HCT116 (cell line): ENCODE measurements around the gene CCT8. TPM values are rescaled to one million over a fixed set of nuclear protein-coding genes. Genes with fewer than 3 reads are reported as not detected.

Experiments used
- ATAC-seq: fragments of 200-7000 bp; cut with Tn5 transposase; 2 replicates; pipeline ENCODE4 v1.9.1; 2020; ENCODE audit warnings: mild to moderate bottlenecking, moderate library complexity
- BruUV-seq: library from RNA; stranded (reverse); fragments of 400-500 nt; replicated peaks from 2 replicates; lab custom pipeline; 2021; lab: Mats Ljungman, UMichigan
- CTCF ChIA-PET: fragments of 300-600 bp; sonication (Branson Sonifier 250); formaldehyde crosslinking; loops from one replicate; lab custom pipeline; 2021; ENCODE audit warnings: antibody characterized with exemption; lab: Charles Lee
- POLR2A ChIA-PET: fragments of 300-600, 350-600 bp; sonication (Branson Sonifier 250); formaldehyde crosslinking; loops from one replicate; lab custom pipeline; 2021; ENCODE audit warnings: antibody characterized with exemption; lab: Charles Lee
- RAD21 ChIA-PET, 2 experiments: fragments of 300-600 bp; sonication (Branson Sonifier 250); formaldehyde crosslinking; loops; one replicate each; lab custom pipeline; 2023; ENCODE audit warnings: low total read pairs in 2 of 2; ENCODE audit not compliant: uncharacterized antibody in 2 of 2, unreplicated experiment in 2 of 2, low non-redundant PET in 1 of 2; lab: Charles Lee
- DNase-seq: peaks from one replicate; pipeline ENCODE4 v3.0.0-alpha.2; 2010; ENCODE audit warnings: low read depth, low spot score
- H2AFZ ChIP-seq: fragments of 200-600 bp; shearing (Covaris generic), sonication (generic); 2 replicates; pipeline ENCODE4 v1.6.1; 2017; ENCODE audit warnings: low read depth, mixed run types, mixed read lengths, antibody characterized with exemption, low read length; ENCODE audit not compliant: poor library complexity, severe bottlenecking
- H3K27ac ChIP-seq: 2 replicates; pipeline ENCODE4 v1.5.1; 2012; ENCODE audit warnings: low read depth, low read length
- H3K27me3 ChIP-seq: fragments of 200-600 bp; sonication (generic); 2 replicates; pipeline ENCODE4 v1.6.1; 2016; ENCODE audit warnings: mixed run types, low read length, mixed read lengths; ENCODE audit not compliant: insufficient read depth
- H3K36me3 ChIP-seq, 2 experiments: fragments of 200-500 bp in 1 of 2; fragments of 200-600 bp in 1 of 2; sonication (Bioruptor generic) in 1 of 2; sonication (generic) in 1 of 2; 2 replicates each; pipeline versions ENCODE4 v1.5.1 to v1.6.1; 2014 to 2016; ENCODE audit warnings: low read length in 2 of 2, inconsistent platforms in 1 of 2, mixed read lengths in 1 of 2, mixed run types in 1 of 2; ENCODE audit not compliant: insufficient read depth in 2 of 2, control insufficient read depth in 1 of 2
- H3K4me1 ChIP-seq, 2 experiments: fragments of 200-600 bp in 1 of 2; sonication (generic) in 1 of 2; 2 replicates each; pipeline versions ENCODE4 v1.5.1 to v1.6.1; 2012 to 2017; ENCODE audit warnings: low read length in 2 of 2, inconsistent platforms in 1 of 2, mild to moderate bottlenecking in 1 of 2, mixed read lengths in 1 of 2, mixed run types in 1 of 2, moderate library complexity in 1 of 2; ENCODE audit not compliant: insufficient read depth in 2 of 2, control insufficient read depth in 1 of 2
- H3K4me2 ChIP-seq: fragments of 200-600 bp; sonication (generic); 2 replicates; pipeline ENCODE4 v1.6.1; 2017; ENCODE audit warnings: mixed run types, low read length, mixed read lengths
- H3K4me3 ChIP-seq, 2 experiments: fragments of 200-600 bp in 1 of 2; sonication (generic) in 1 of 2; replicated peaks in 1 of 2; 2 replicates each; pipeline ENCODE4 v1.5.1; 2011 to 2016; ENCODE audit warnings: low read length in 2 of 2, control low read depth in 1 of 2, low read depth in 1 of 2, mild to moderate bottlenecking in 1 of 2, mixed read lengths in 1 of 2, mixed run types in 1 of 2
- H3K79me2 ChIP-seq: fragments of 200-600 bp; sonication (generic); 2 replicates; pipeline ENCODE4 v1.6.1; 2017; ENCODE audit warnings: mild to moderate bottlenecking, mixed run types, low read length, moderate library complexity, mixed read lengths; ENCODE audit not compliant: insufficient read depth
- H3K9ac ChIP-seq: fragments of 200-600 bp; sonication (generic); 2 replicates; pipeline ENCODE4 v1.6.1; 2016; ENCODE audit warnings: low read length, mixed read lengths
- H3K9me2 ChIP-seq: fragments of 200-600 bp; sonication (generic), shearing (Covaris generic); 2 replicates; pipeline ENCODE4 v1.6.1; 2017; ENCODE audit warnings: mixed run types, mild to moderate bottlenecking, moderate library complexity; ENCODE audit not compliant: insufficient read depth
- H3K9me3 ChIP-seq, 2 experiments: fragments of 200-500 bp in 1 of 2; fragments of 200-600 bp in 1 of 2; sonication (Bioruptor generic) in 1 of 2; sonication (generic) in 1 of 2; 2 replicates each; pipeline ENCODE4 v1.6.1; 2014 to 2017; ENCODE audit warnings: low read length in 2 of 2, mixed read lengths in 2 of 2, inconsistent platforms in 1 of 2, low read depth in 1 of 2, mild to moderate bottlenecking in 1 of 2, mixed run types in 1 of 2, moderate library complexity in 1 of 2; ENCODE audit not compliant: control insufficient read depth in 1 of 2, insufficient read depth in 1 of 2
- H4K20me1 ChIP-seq: fragments of 200-600 bp; sonication (generic), shearing (Covaris generic); 2 replicates; pipeline ENCODE4 v1.6.1; 2017; ENCODE audit warnings: mixed run types, mild to moderate bottlenecking, moderate library complexity; ENCODE audit not compliant: insufficient read depth
- CBX3 ChIP-seq: IDR thresholded peaks from 2 replicates; pipeline ENCODE4 v1.6.1; 2012; ENCODE audit warnings: low read depth
- ELF1 ChIP-seq: IDR thresholded peaks from 2 replicates; pipeline ENCODE4 v1.6.1; 2012; ENCODE audit warnings: low read depth, borderline replicate concordance
- EZH2phosphoT487 ChIP-seq: fragments of 200-600 bp; IDR thresholded peaks from 2 replicates; pipeline ENCODE4 v1.6.1; 2018; ENCODE audit warnings: antibody characterized with exemption, borderline replicate concordance
- FOSL1 ChIP-seq: IDR thresholded peaks from 2 replicates; pipeline ENCODE4 v1.6.1; 2012; ENCODE audit warnings: low read depth
- JUND ChIP-seq: IDR thresholded peaks from 2 replicates; pipeline ENCODE4 v1.6.1; 2012
- POLR2A ChIP-seq: IDR thresholded peaks from 2 replicates; pipeline ENCODE4 v1.7.0; 2011; ENCODE audit warnings: borderline replicate concordance; ENCODE audit not compliant: insufficient read depth, insufficient read length; ENCODE audit errors: extremely low read depth
- SIN3A ChIP-seq: IDR thresholded peaks from 2 replicates; pipeline ENCODE4 v1.6.1; 2012; ENCODE audit warnings: low read depth
- SP1 ChIP-seq: IDR thresholded peaks from 2 replicates; pipeline ENCODE4 v1.6.1; 2012; ENCODE audit warnings: low read depth
- SRF ChIP-seq: IDR thresholded peaks from 2 replicates; pipeline ENCODE4 v1.6.1; 2012; ENCODE audit warnings: low read depth
- YY1 ChIP-seq: IDR thresholded peaks from 2 replicates; pipeline ENCODE4 v1.6.1; 2011; ENCODE audit warnings: low read length, low read depth, moderate library complexity, mild to moderate bottlenecking; ENCODE audit not compliant: insufficient replicate concordance; ENCODE audit errors: extremely low read depth
- intact Hi-C: fragments of 100-400 bp; cut with micrococcal nuclease; formaldehyde crosslinking; loops from 2 replicates; pipeline ENCODE4 v1.10.0; 2022
- total RNA-seq: library from RNA; stranded (reverse); gene quantifications from one replicate; pipeline ENCODE4 v1.2.1, GENCODE V29; 2021; ENCODE audit not compliant: unreplicated experiment
- TF ChIP-seq, protein P1 (sequence below), 3 experiments: fragments of 200-600 bp in 1 of 3; sonication (generic) in 1 of 3; IDR thresholded peaks in 2 of 3; conservative IDR thresholded peaks in 1 of 3; 2 replicates each; pipeline ENCODE4 v1.5.1; 2012 to 2017; ENCODE audit warnings: low read depth in 2 of 3, low read length in 2 of 3, antibody characterized with exemption in 1 of 3, borderline replicate concordance in 1 of 3, control low read depth in 1 of 3, mild to moderate bottlenecking in 1 of 3, mixed read lengths in 1 of 3, mixed run types in 1 of 3, moderate library complexity in 1 of 3; ENCODE audit not compliant: insufficient read depth in 1 of 3

Gene CCT8
- total RNA-seq, 1 experiment from 2014 or later, result 355 TPM

DNA sequence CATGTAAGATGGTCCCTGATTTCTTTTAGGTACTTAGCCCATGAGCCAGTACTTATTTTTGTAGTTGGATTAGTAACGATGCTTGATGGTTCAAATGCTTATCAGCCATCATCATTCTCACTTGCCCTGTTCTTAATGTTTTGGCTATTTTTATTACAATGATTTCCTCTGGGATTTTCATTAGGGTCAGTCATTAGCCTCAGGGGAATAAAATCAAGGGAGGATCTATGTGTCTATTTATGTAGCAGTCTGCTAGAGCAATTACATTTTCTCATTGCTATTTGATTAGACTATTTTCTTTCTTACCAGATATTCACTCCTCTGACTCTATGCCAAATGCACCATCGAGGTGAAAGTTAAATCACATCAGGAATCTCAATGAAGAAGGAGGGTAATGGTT is 10.9 kb upstream of the CCT8 start (continued):
- TF ChIP-seq ELF1 (no peak), EZH2phosphoT487 (no peak), SIN3A (no peak), JUND (no peak), FOSL1 (no peak), POLR2A (no peak), SRF (no peak), YY1 (no peak)
- TF ChIP-seq, protein P1, sequence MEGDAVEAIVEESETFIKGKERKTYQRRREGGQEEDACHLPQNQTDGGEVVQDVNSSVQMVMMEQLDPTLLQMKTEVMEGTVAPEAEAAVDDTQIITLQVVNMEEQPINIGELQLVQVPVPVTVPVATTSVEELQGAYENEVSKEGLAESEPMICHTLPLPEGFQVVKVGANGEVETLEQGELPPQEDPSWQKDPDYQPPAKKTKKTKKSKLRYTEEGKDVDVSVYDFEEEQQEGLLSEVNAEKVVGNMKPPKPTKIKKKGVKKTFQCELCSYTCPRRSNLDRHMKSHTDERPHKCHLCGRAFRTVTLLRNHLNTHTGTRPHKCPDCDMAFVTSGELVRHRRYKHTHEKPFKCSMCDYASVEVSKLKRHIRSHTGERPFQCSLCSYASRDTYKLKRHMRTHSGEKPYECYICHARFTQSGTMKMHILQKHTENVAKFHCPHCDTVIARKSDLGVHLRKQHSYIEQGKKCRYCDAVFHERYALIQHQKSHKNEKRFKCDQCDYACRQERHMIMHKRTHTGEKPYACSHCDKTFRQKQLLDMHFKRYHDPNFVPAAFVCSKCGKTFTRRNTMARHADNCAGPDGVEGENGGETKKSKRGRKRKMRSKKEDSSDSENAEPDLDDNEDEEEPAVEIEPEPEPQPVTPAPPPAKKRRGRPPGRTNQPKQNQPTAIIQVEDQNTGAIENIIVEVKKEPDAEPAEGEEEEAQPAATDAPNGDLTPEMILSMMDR (IDR thresholded peaks at IDR 0.05 in 2 of 3, conservative IDR thresholded peaks at IDR 0.05 in 1 of 3; ENCODE audit: borderline replicate concordance in 1 of 3, insufficient read depth in 1 of 3, low read depth in 2 of 3, low read length in 2 of 3), result no peak

DNA sequence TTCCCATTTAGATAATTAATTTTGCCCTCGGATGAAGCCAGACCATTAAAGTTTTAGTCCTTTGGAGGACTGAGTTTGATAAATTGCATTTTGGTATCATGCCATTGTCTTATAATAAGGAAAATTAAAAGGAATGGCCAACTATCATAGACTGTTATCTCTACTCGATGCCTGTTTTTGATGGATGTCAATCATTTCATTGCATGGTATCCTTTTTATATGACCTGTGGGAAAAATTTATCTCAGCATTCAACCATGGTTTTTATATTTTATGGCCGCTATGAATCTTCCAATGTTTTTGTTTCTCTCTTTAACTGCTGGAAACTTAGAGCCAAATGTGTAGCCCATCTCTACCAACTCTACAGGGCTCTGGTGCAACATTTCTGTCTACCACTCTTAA is 9.9 kb upstream of the CCT8 start:
- CTCF ChIA-PET, result no interaction called here

More for the DNA sequence above, 9.9 kb upstream of the CCT8 start:
- H3K27ac ChIP-seq, result no peak overlapping the region
- no peak overlapping the region for H3K4me3 ChIP-seq
- POLR2A ChIA-PET, result no interaction called here
- no peaks in the 10 kb centered on the region for H3K9me3 ChIP-seq
- no peak overlapping the region for H2AFZ ChIP-seq
- H3K4me1 ChIP-seq, result 0 out of 4 replicates have a peak, but pooled peaks cover 0 to 4% of the 10 kb centered on the region in 2 experiments
- BruUV-seq, result no TSS peak
- DNase-seq, result no peak
- no peaks in the 10 kb centered on the region for H3K27me3 ChIP-seq
- H3K4me2 ChIP-seq, result no peak overlapping the region
- no peaks in the 10 kb centered on the region for H3K79me2 ChIP-seq
- no peak overlapping the region for H3K9ac ChIP-seq
- H4K20me1 ChIP-seq, result no peaks in the 10 kb centered on the region
- no peaks in the 10 kb centered on the region for H3K9me2 ChIP-seq
- TF ChIP-seq POLR2A, result no peak
- no peak for TF ChIP-seq SP1
- TF ChIP-seq CBX3, result no peak
- TF ChIP-seq, all 23 proteins: peak for 0
- no peaks in the 10 kb centered on the region for H3K36me3 ChIP-seq
- RAD21 ChIA-PET, result no interaction called here
- intact Hi-C loops, result no loop called here
- ATAC-seq, result no peak
